HCT116 (cell line): Measurements from ENCODE around the gene ESRRB. TPM values are rescaled to one million over a fixed set of nuclear protein-coding genes. Genes with fewer than 3 reads are reported as not detected.

ENCODE experiments used
- ATAC-seq: fragments of 200-7000 bp; cut with Tn5 transposase; 2 replicates; pipeline ENCODE4 v1.9.1; 2020; ENCODE audit warnings: mild to moderate bottlenecking, moderate library complexity
- BruUV-seq: library from RNA; stranded (reverse); fragments of 400-500 nt; replicated peaks from 2 replicates; lab custom pipeline; 2021; lab: Mats Ljungman, UMichigan
- CTCF ChIA-PET: fragments of 300-600 bp; sonication (Branson Sonifier 250); formaldehyde crosslinking; loops from one replicate; lab custom pipeline; 2021; ENCODE audit warnings: antibody characterized with exemption; lab: Charles Lee
- POLR2A ChIA-PET: fragments of 300-600, 350-600 bp; sonication (Branson Sonifier 250); formaldehyde crosslinking; loops from one replicate; lab custom pipeline; 2021; ENCODE audit warnings: antibody characterized with exemption; lab: Charles Lee
- RAD21 ChIA-PET, 2 experiments: fragments of 300-600 bp; sonication (Branson Sonifier 250); formaldehyde crosslinking; loops; one replicate each; lab custom pipeline; 2023; ENCODE audit warnings: low total read pairs in 2 of 2; ENCODE audit not compliant: uncharacterized antibody in 2 of 2, unreplicated experiment in 2 of 2, low non-redundant PET in 1 of 2; lab: Charles Lee
- DNase-seq: peaks from one replicate; pipeline ENCODE4 v3.0.0-alpha.2; 2010; ENCODE audit warnings: low read depth, low spot score
- H2AFZ ChIP-seq: fragments of 200-600 bp; shearing (Covaris generic), sonication (generic); 2 replicates; pipeline ENCODE4 v1.6.1; 2017; ENCODE audit warnings: low read depth, mixed run types, mixed read lengths, antibody characterized with exemption, low read length; ENCODE audit not compliant: poor library complexity, severe bottlenecking
- H3K27ac ChIP-seq: 2 replicates; pipeline ENCODE4 v1.5.1; 2012; ENCODE audit warnings: low read depth, low read length
- H3K27me3 ChIP-seq: fragments of 200-600 bp; sonication (generic); 2 replicates; pipeline ENCODE4 v1.6.1; 2016; ENCODE audit warnings: mixed run types, low read length, mixed read lengths; ENCODE audit not compliant: insufficient read depth
- H3K36me3 ChIP-seq, 2 experiments: fragments of 200-500 bp in 1 of 2; fragments of 200-600 bp in 1 of 2; sonication (Bioruptor generic) in 1 of 2; sonication (generic) in 1 of 2; 2 replicates each; pipeline versions ENCODE4 v1.5.1 to v1.6.1; 2014 to 2016; ENCODE audit warnings: low read length in 2 of 2, inconsistent platforms in 1 of 2, mixed read lengths in 1 of 2, mixed run types in 1 of 2; ENCODE audit not compliant: insufficient read depth in 2 of 2, control insufficient read depth in 1 of 2
- H3K4me1 ChIP-seq, 2 experiments: fragments of 200-600 bp in 1 of 2; sonication (generic) in 1 of 2; 2 replicates each; pipeline versions ENCODE4 v1.5.1 to v1.6.1; 2012 to 2017; ENCODE audit warnings: low read length in 2 of 2, inconsistent platforms in 1 of 2, mild to moderate bottlenecking in 1 of 2, mixed read lengths in 1 of 2, mixed run types in 1 of 2, moderate library complexity in 1 of 2; ENCODE audit not compliant: insufficient read depth in 2 of 2, control insufficient read depth in 1 of 2
- H3K4me2 ChIP-seq: fragments of 200-600 bp; sonication (generic); 2 replicates; pipeline ENCODE4 v1.6.1; 2017; ENCODE audit warnings: mixed run types, low read length, mixed read lengths
- H3K4me3 ChIP-seq, 2 experiments: fragments of 200-600 bp in 1 of 2; sonication (generic) in 1 of 2; replicated peaks in 1 of 2; 2 replicates each; pipeline ENCODE4 v1.5.1; 2011 to 2016; ENCODE audit warnings: low read length in 2 of 2, control low read depth in 1 of 2, low read depth in 1 of 2, mild to moderate bottlenecking in 1 of 2, mixed read lengths in 1 of 2, mixed run types in 1 of 2
- H3K79me2 ChIP-seq: fragments of 200-600 bp; sonication (generic); 2 replicates; pipeline ENCODE4 v1.6.1; 2017; ENCODE audit warnings: mild to moderate bottlenecking, mixed run types, low read length, moderate library complexity, mixed read lengths; ENCODE audit not compliant: insufficient read depth
- H3K9ac ChIP-seq: fragments of 200-600 bp; sonication (generic); 2 replicates; pipeline ENCODE4 v1.6.1; 2016; ENCODE audit warnings: low read length, mixed read lengths
- H3K9me2 ChIP-seq: fragments of 200-600 bp; sonication (generic), shearing (Covaris generic); 2 replicates; pipeline ENCODE4 v1.6.1; 2017; ENCODE audit warnings: mixed run types, mild to moderate bottlenecking, moderate library complexity; ENCODE audit not compliant: insufficient read depth
- H3K9me3 ChIP-seq, 2 experiments: fragments of 200-500 bp in 1 of 2; fragments of 200-600 bp in 1 of 2; sonication (Bioruptor generic) in 1 of 2; sonication (generic) in 1 of 2; 2 replicates each; pipeline ENCODE4 v1.6.1; 2014 to 2017; ENCODE audit warnings: low read length in 2 of 2, mixed read lengths in 2 of 2, inconsistent platforms in 1 of 2, low read depth in 1 of 2, mild to moderate bottlenecking in 1 of 2, mixed run types in 1 of 2, moderate library complexity in 1 of 2; ENCODE audit not compliant: control insufficient read depth in 1 of 2, insufficient read depth in 1 of 2
- H4K20me1 ChIP-seq: fragments of 200-600 bp; sonication (generic), shearing (Covaris generic); 2 replicates; pipeline ENCODE4 v1.6.1; 2017; ENCODE audit warnings: mixed run types, mild to moderate bottlenecking, moderate library complexity; ENCODE audit not compliant: insufficient read depth
- CBX3 ChIP-seq: IDR thresholded peaks from 2 replicates; pipeline ENCODE4 v1.6.1; 2012; ENCODE audit warnings: low read depth
- CEBPB ChIP-seq: IDR thresholded peaks from 2 replicates; pipeline ENCODE4 v1.6.1; 2012; ENCODE audit warnings: low read depth
- CTCF ChIP-seq, 3 experiments: fragments of 200-600 bp in 1 of 3; sonication (generic) in 1 of 3; IDR thresholded peaks in 2 of 3; conservative IDR thresholded peaks in 1 of 3; 2 replicates each; pipeline ENCODE4 v1.5.1; 2012 to 2017; ENCODE audit warnings: low read depth in 2 of 3, low read length in 2 of 3, antibody characterized with exemption in 1 of 3, borderline replicate concordance in 1 of 3, control low read depth in 1 of 3, mild to moderate bottlenecking in 1 of 3, mixed read lengths in 1 of 3, mixed run types in 1 of 3, moderate library complexity in 1 of 3; ENCODE audit not compliant: insufficient read depth in 1 of 3
- EGR1 ChIP-seq: IDR thresholded peaks from 2 replicates; pipeline ENCODE4 v1.6.1; 2012; ENCODE audit warnings: low read depth
- EZH2 ChIP-seq: fragments of 200-600 bp; sonication (generic); IDR thresholded peaks from 2 replicates; pipeline ENCODE4 v1.6.1; 2017; ENCODE audit warnings: antibody characterized with exemption, mixed run types
- EZH2phosphoT487 ChIP-seq: fragments of 200-600 bp; IDR thresholded peaks from 2 replicates; pipeline ENCODE4 v1.6.1; 2018; ENCODE audit warnings: antibody characterized with exemption, borderline replicate concordance
- FOSL1 ChIP-seq: IDR thresholded peaks from 2 replicates; pipeline ENCODE4 v1.6.1; 2012; ENCODE audit warnings: low read depth
- JUND ChIP-seq: IDR thresholded peaks from 2 replicates; pipeline ENCODE4 v1.6.1; 2012
- MAX ChIP-seq: IDR thresholded peaks from 2 replicates; pipeline ENCODE4 v1.6.1; 2012
- POLR2A ChIP-seq: IDR thresholded peaks from 2 replicates; pipeline ENCODE4 v1.7.0; 2011; ENCODE audit warnings: borderline replicate concordance; ENCODE audit not compliant: insufficient read depth, insufficient read length; ENCODE audit errors: extremely low read depth
- POLR2AphosphoS5 ChIP-seq: IDR thresholded peaks from 2 replicates; pipeline ENCODE4 v1.6.1; 2011; ENCODE audit warnings: mild to moderate bottlenecking, low read depth, low read length, moderate library complexity
- RAD21 ChIP-seq: IDR thresholded peaks from 2 replicates; pipeline ENCODE4 v1.6.1; 2012; ENCODE audit warnings: low read depth, mild to moderate bottlenecking
- REST ChIP-seq: IDR thresholded peaks from 2 replicates; pipeline ENCODE4 v1.6.1; 2012; ENCODE audit warnings: low read depth
- SP1 ChIP-seq: IDR thresholded peaks from 2 replicates; pipeline ENCODE4 v1.6.1; 2012; ENCODE audit warnings: low read depth
- TCF7L2 ChIP-seq: IDR thresholded peaks from 2 replicates; pipeline ENCODE4 v1.7.0; 2011; ENCODE audit warnings: borderline replicate concordance, inconsistent platforms; ENCODE audit not compliant: insufficient read depth, insufficient read length; ENCODE audit errors: extremely low read depth
- YY1 ChIP-seq: IDR thresholded peaks from 2 replicates; pipeline ENCODE4 v1.6.1; 2011; ENCODE audit warnings: low read length, low read depth, moderate library complexity, mild to moderate bottlenecking; ENCODE audit not compliant: insufficient replicate concordance; ENCODE audit errors: extremely low read depth
- ZBTB33 ChIP-seq: IDR thresholded peaks from 2 replicates; pipeline ENCODE4 v1.6.1; 2011; ENCODE audit warnings: mild to moderate bottlenecking, low read length, moderate library complexity; ENCODE audit not compliant: insufficient replicate concordance; ENCODE audit errors: extremely low read depth
- ZFX ChIP-seq: fragments of 450-650 bp; IDR thresholded peaks from 2 replicates; pipeline ENCODE4 v1.6.1; 2017
- ZNF274 ChIP-seq: fragments of 200-500 bp; sonication (Bioruptor generic); IDR thresholded peaks from 2 replicates; pipeline ENCODE4 v1.6.1; 2014; ENCODE audit warnings: mild to moderate bottlenecking, low read depth, low read length, inconsistent platforms
- intact Hi-C: fragments of 100-400 bp; cut with micrococcal nuclease; formaldehyde crosslinking; loops from 2 replicates; pipeline ENCODE4 v1.10.0; 2022
- total RNA-seq: library from RNA; stranded (reverse); gene quantifications from one replicate; pipeline ENCODE4 v1.2.1, GENCODE V29; 2021; ENCODE audit not compliant: unreplicated experiment

Gene ESRRB
- total RNA-seq, 1 experiment from 2014 or later, result 1.9 TPM

- TF ChIP-seq MAX, result no peak
- TF ChIP-seq CTCF (IDR thresholded peaks at IDR 0.05 in 2 of 3, conservative IDR thresholded peaks at IDR 0.05 in 1 of 3; ENCODE audit: borderline replicate concordance in 1 of 3, insufficient read depth in 1 of 3, low read depth in 2 of 3, low read length in 2 of 3), result no peak
- TF ChIP-seq, all 23 proteins: peak for 0
Measured at GRCh38 chr14:76426161-76426696, 50.3 kb downstream of the ESRRB start (continued).

- intact Hi-C loops, result no loop called here
- no peak overlapping the region for H3K9ac ChIP-seq
- TF ChIP-seq ZNF274 (no peak), ZFX (no peak), REST (no peak), ZBTB33 (no peak), TCF7L2 (no peak), SP1 (no peak), FOSL1 (no peak), RAD21 (no peak), CEBPB (no peak), JUND (no peak), EZH2phosphoT487 (no peak), EZH2 (no peak), EGR1 (no peak), POLR2A (no peak), YY1 (no peak), POLR2AphosphoS5 (no peak), MAX (no peak), CBX3 (no peak)
Measured at GRCh38 chr14:76428611-76429010, 52.7 kb downstream of the ESRRB start.

More at GRCh38 chr14:76428611-76429010, 52.7 kb downstream of the ESRRB start:
- CTCF ChIA-PET, result no interaction called here
- ATAC-seq (no peak), DNase-seq (no peak)
- Histone ChIP-seq H3K4me1 (no peaks in the 10 kb centered on the region), H2AFZ (no peak overlapping the region), H3K9me2 (no peaks in the 10 kb centered on the region), H3K4me2 (no peak overlapping the region), H3K79me2 (no peaks in the 10 kb centered on the region), H3K36me3 (no peaks in the 10 kb centered on the region), H4K20me1 (no peaks in the 10 kb centered on the region), H3K9me3 (no peaks in the 10 kb centered on the region), H3K27ac (no peak overlapping the region), H3K27me3 (no peaks in the 10 kb centered on the region), H3K4me3 (no peak overlapping the region)
- BruUV-seq, result no TSS peak
- RAD21 ChIA-PET, result no interaction called here
- POLR2A ChIA-PET, result no interaction called here
